Measurements from ENCODE around the gene FOXA1.
"Not testable (repeated sequence)": the region's sequence is repeated elsewhere in the genome, so short reads cannot be mapped to it uniquely, and the experiment has no call there.

The FOXA1 gene

DNA sequence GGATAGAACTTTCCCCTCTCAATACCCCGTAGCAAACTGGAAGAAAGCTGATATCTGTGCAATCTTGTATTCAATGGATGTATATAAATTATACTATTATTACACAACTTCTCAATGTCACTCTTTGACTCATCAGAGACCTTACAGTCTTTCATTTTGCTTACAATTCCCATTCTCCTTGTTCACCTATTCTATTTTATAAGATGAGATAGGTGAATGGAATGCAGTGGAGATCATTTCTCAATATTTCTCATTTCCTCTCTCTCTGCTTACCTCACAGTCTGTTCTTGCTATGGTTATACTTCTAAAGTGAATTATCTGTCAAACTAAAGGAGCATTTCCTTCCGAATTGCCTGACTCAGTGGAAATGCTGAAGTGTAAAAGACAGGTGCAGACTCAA, 14.9 kb downstream of the FOXA1 start:
- H3K27ac ChIP-seq (ENCODE audit: low read length): no peak overlapping the region
- no CpG with 5 or more reads among the region's 2 CpGs for WGBS (ENCODE audit: insufficient coverage, insufficient read length)
- H3K4me3 ChIP-seq (ENCODE audit: low read length): no peak overlapping the region
- H3K27me3 ChIP-seq (ENCODE audit: control insufficient read depth, insufficient read depth, low read length): peaks cover 36% of the 10 kb centered on the region
- DNase-seq (ENCODE audit: low read depth, low spot score): no peak
- H3K9me3 ChIP-seq (ENCODE audit: control insufficient read depth, insufficient read depth, low read length): no peaks in the 10 kb centered on the region
- no peaks in the 10 kb centered on the region; the same call in 1 of the 2 replicates for H3K4me1 ChIP-seq (ENCODE audit: control insufficient read depth, insufficient read depth, low read length)
- H3K36me3 ChIP-seq (ENCODE audit: control insufficient read depth, insufficient read depth, low read length): no peaks in the 10 kb centered on the region

DNA sequence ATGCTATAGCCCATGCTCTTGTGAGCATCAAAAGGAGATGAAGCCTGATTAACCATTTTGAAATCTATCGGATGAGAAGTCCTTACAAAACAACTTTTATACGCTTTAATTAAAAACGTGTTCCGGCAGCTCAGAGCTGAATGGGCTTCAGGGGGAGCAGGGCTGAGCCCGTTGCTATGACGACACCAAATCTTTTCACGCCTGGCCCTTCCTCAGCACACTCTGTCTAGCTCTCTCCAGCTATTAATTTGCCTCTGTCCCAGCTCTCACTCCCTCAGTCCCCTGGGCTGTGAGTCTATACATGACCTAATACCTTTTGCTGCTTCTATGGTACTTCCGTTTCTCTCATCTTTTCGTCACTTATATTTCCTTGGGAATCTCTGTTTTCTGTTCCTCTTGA, 15.8 kb downstream of the FOXA1 start:
- Histone ChIP-seq H3K36me3 (ENCODE audit: control insufficient read depth, insufficient read depth, low read length) (no peaks in the 10 kb centered on the region), H3K27ac (ENCODE audit: low read length) (no peak overlapping the region), H3K4me3 (ENCODE audit: low read length) (no peak overlapping the region), H3K4me1 (ENCODE audit: control insufficient read depth, insufficient read depth, low read length) (no peaks in the 10 kb centered on the region), H3K27me3 (ENCODE audit: control insufficient read depth, insufficient read depth, low read length) (peaks cover 27% of the 10 kb centered on the region), H3K9me3 (ENCODE audit: control insufficient read depth, insufficient read depth, low read length) (no peaks in the 10 kb centered on the region)
- WGBS (ENCODE audit: insufficient coverage, insufficient read length): no CpG with 5 or more reads among the region's 9 CpGs
- no peak for DNase-seq (ENCODE audit: low read depth, low spot score)

DNA sequence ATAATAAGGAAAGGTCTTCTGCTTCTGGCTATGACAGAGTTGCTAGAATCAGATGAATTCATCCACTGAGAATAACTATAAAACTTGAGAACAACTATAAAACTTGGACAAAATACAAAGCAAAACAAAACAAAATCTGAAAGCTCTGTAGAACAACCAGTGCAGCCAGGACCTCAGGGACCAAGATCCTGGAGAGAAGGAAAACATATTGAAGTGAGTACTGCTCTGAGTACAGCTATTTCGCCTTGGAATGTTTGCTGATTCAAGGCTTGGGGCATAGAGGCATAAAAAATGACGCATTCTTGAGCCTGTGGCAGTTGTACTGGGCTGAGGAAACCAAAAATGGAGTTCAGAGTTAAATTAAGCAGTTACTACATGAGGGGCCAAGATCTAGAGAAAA, 21.7 kb downstream of the FOXA1 start:
- DNase-seq (ENCODE audit: low read depth, low spot score): no peak
- 0 out of 2 replicates have a peak, but pooled peaks cover 1% of the 10 kb centered on the region for H3K27me3 ChIP-seq (ENCODE audit: control insufficient read depth, insufficient read depth, low read length)
- no peak overlapping the region for H3K27ac ChIP-seq (ENCODE audit: low read length)
- H3K36me3 ChIP-seq (ENCODE audit: control insufficient read depth, insufficient read depth, low read length): no peaks in the 10 kb centered on the region
- no peaks in the 10 kb centered on the region for H3K9me3 ChIP-seq (ENCODE audit: control insufficient read depth, insufficient read depth, low read length)
- WGBS (ENCODE audit: insufficient coverage, insufficient read length): no CpG with 5 or more reads among the region's 2 CpGs
- no peaks in the 10 kb centered on the region for H3K4me1 ChIP-seq (ENCODE audit: control insufficient read depth, insufficient read depth, low read length)
- H3K4me3 ChIP-seq (ENCODE audit: low read length): no peak overlapping the region

DNA sequence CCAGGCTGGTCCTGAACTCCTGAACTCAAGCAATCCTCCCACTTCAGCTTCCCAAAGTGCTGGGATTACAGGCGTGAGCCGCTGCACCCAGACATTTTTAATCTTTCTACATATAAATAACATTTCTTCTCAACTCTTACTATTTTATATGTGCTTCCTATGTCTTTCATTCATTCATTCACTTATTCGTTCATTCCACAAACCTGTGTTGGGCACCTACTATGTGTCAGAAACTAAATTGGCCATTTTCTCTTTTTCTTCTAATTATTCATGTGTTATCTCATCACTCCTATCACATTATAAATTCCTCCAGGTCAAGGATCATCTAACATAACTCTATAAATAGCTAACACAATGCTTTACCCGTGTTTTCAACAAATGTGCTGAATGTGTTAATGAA, 23.7 kb downstream of the FOXA1 start:
- Histone ChIP-seq H3K27ac (ENCODE audit: low read length) (no peak overlapping the region), H3K27me3 (ENCODE audit: control insufficient read depth, insufficient read depth, low read length) (0 out of 2 replicates have a peak, but pooled peaks cover 1% of the 10 kb centered on the region), H3K4me1 (ENCODE audit: control insufficient read depth, insufficient read depth, low read length) (no peaks in the 10 kb centered on the region), H3K9me3 (ENCODE audit: control insufficient read depth, insufficient read depth, low read length) (no peaks in the 10 kb centered on the region), H3K4me3 (ENCODE audit: low read length) (no peak overlapping the region), H3K36me3 (ENCODE audit: control insufficient read depth, insufficient read depth, low read length) (no peaks in the 10 kb centered on the region)
- WGBS (ENCODE audit: insufficient coverage, insufficient read length): 100% methylated on average over 1 of the region's 4 CpGs
- no peak for DNase-seq (ENCODE audit: low read depth, low spot score)

DNA sequence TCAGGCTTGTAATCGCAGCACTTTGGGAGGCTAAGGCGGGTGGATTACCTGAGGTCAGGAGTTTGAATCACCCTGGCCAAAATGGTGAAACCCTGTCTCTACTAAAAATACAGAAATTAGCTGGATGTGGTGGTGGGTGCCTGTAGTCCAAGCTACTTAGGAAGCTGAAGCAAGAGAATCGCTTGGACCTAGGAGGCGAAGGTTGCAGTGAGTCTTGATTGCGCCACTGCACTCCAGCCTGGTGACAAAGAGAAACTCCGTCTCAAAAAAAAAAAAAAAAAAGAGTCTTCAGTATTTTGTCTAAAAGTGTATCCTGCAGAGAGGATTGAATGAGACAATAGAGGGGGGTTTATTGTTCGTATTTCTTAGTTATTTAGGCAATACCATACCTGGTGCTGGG, 25.3 kb downstream of the FOXA1 start:
- Histone ChIP-seq H3K4me3 (ENCODE audit: low read length) (no peak overlapping the region), H3K27ac (ENCODE audit: low read length) (no peak overlapping the region), H3K9me3 (ENCODE audit: control insufficient read depth, insufficient read depth, low read length) (no peaks in the 10 kb centered on the region), H3K36me3 (ENCODE audit: control insufficient read depth, insufficient read depth, low read length) (no peaks in the 10 kb centered on the region), H3K27me3 (ENCODE audit: control insufficient read depth, insufficient read depth, low read length) (no peaks in the 10 kb centered on the region), H3K4me1 (ENCODE audit: control insufficient read depth, insufficient read depth, low read length) (no peaks in the 10 kb centered on the region)
- DNase-seq (ENCODE audit: low read depth, low spot score): no peak
- WGBS (ENCODE audit: insufficient coverage, insufficient read length): no CpG with 5 or more reads among the region's 7 CpGs

DNA sequence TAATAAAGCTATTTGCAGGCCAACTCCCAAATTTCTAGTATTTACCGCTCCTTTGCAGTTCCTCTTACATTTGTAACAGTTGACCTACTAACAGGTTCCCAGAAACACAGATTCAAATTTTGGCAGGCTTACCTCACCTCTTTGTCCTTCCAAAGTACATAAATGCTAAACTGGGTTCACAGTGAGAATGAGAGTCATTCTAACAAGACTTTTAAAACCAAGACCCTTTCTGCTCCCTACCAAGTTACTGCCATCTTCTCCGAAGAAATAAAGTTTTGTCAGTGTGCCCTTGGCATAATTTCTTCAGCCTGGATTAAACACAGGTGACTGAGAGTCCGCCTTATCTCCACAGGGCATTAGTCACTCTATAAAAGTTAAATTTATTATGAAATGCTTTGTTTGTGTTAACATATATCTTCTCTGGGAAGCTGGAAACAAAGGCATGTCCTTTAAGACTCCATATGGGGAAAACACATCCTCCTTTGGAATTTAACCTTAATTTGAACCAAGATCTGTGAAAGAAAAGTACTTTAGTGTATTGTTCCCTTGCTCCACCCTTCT, 28.2 kb downstream of the FOXA1 start:
- Histone ChIP-seq H3K4me3 (ENCODE audit: low read length) (no peak overlapping the region), H3K27me3 (ENCODE audit: control insufficient read depth, insufficient read depth, low read length) (no peaks in the 10 kb centered on the region), H3K9me3 (ENCODE audit: control insufficient read depth, insufficient read depth, low read length) (no peaks in the 10 kb centered on the region), H3K4me1 (ENCODE audit: control insufficient read depth, insufficient read depth, low read length) (no peaks in the 10 kb centered on the region), H3K36me3 (ENCODE audit: control insufficient read depth, insufficient read depth, low read length) (no peaks in the 10 kb centered on the region), H3K27ac (ENCODE audit: low read length) (no peak overlapping the region)
- WGBS (ENCODE audit: insufficient coverage, insufficient read length): no CpG with 5 or more reads among the region's 3 CpGs
- no peak for DNase-seq (ENCODE audit: low read depth, low spot score)

DNA sequence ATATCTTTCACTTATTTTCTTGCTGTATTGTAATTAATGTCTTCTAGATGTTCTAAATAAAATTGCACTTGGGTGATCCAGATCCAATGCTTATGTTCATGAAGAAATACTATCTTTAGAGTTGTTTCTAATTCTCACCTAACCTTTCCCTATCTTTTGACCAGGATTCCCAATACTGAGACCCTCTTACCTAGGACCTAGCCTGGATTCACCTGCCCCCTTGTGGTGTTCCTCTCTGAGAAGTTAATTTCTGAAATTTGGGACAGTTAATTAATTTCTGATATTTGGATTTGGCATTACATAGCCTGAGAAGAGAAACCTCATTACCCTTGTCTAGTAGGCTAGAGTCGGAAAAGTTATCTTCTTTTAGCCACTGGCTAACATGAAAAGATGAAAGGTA, 29.5 kb downstream of the FOXA1 start:
- Histone ChIP-seq H3K36me3 (ENCODE audit: control insufficient read depth, insufficient read depth, low read length) (no peaks in the 10 kb centered on the region), H3K27me3 (ENCODE audit: control insufficient read depth, insufficient read depth, low read length) (no peaks in the 10 kb centered on the region), H3K9me3 (ENCODE audit: control insufficient read depth, insufficient read depth, low read length) (no peaks in the 10 kb centered on the region), H3K4me3 (ENCODE audit: low read length) (no peak overlapping the region), H3K27ac (ENCODE audit: low read length) (no peak overlapping the region), H3K4me1 (ENCODE audit: control insufficient read depth, insufficient read depth, low read length) (no peaks in the 10 kb centered on the region)
- no peak for DNase-seq (ENCODE audit: low read depth, low spot score)
- WGBS (ENCODE audit: insufficient coverage, insufficient read length): no CpG with 5 or more reads among the region's 1 CpG

DNA sequence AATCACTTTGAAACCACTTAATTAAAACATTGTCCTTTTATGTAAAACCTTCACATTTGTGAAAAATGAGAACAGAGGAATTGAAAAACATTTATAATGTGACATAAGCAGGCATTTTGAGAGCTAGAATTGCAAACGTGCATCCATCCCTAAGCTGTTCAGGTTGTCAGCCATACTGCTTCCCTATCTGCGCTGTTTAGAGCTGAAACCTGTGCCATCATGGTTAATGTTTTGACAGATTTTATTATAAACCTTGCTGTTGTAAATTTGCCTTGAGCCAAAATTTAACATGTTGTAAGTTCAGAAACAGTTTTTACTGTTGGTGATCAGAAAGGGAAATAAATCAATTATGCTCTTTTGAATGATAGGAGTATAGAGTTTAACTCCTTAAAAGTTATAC, 31.9 kb downstream of the FOXA1 start:
- Histone ChIP-seq H3K27ac (ENCODE audit: low read length) (no peak overlapping the region), H3K27me3 (ENCODE audit: control insufficient read depth, insufficient read depth, low read length) (no peaks in the 10 kb centered on the region), H3K4me3 (ENCODE audit: low read length) (no peak overlapping the region), H3K4me1 (ENCODE audit: control insufficient read depth, insufficient read depth, low read length) (no peaks in the 10 kb centered on the region), H3K36me3 (ENCODE audit: control insufficient read depth, insufficient read depth, low read length) (no peaks in the 10 kb centered on the region), H3K9me3 (ENCODE audit: control insufficient read depth, insufficient read depth, low read length) (no peaks in the 10 kb centered on the region)
- no CpG with 5 or more reads among the region's 2 CpGs for WGBS (ENCODE audit: insufficient coverage, insufficient read length)
- DNase-seq (ENCODE audit: low read depth, low spot score): no peak

DNA sequence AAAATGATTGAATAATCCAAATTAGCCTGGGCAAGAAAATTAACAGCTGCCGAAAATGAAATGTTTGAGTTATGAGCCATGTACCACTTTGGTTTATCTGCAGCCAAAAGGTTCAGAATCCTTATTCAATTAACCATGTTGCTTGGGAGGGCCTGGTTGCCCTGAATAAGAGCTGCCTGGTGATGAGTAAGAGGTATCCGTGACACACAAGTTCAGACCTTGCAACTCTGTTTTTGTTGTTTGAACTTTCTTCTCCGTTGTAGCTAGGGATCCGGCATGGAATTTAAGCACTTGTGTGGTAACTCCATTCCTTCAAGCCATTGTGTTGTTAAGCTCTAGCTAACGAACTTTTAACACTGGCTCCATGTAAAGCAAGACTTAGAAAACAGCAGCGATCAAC, 35.7 kb downstream of the FOXA1 start:
- no peaks in the 10 kb centered on the region for H3K4me1 ChIP-seq (ENCODE audit: control insufficient read depth, insufficient read depth, low read length)

DNA sequence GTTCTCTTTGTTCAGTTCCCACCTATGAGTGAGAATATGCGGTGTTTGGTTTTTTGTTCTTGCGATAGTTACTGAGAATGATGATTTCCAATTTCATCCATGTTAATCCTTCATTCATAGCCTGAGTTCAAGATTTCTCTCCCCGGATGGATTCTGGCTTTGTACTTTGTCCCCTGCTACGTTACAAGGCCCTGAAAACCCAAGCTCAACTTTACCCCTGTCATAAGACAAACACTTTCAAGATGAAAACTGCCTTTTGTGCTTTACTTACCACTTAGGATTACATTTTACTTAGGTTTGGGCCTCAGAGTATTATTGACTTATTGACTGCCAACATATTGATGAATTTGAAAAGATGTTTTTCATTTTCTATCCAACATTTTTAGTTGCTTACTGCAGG, 36.3 kb downstream of the FOXA1 start:
- Histone ChIP-seq H3K4me1 (ENCODE audit: control insufficient read depth, insufficient read depth, low read length) (no peaks in the 10 kb centered on the region), H3K27ac (ENCODE audit: low read length) (no peak overlapping the region), H3K27me3 (ENCODE audit: control insufficient read depth, insufficient read depth, low read length) (no peaks in the 10 kb centered on the region), H3K36me3 (ENCODE audit: control insufficient read depth, insufficient read depth, low read length) (no peaks in the 10 kb centered on the region), H3K4me3 (ENCODE audit: low read length) (no peak overlapping the region), H3K9me3 (ENCODE audit: control insufficient read depth, insufficient read depth, low read length) (no peaks in the 10 kb centered on the region)
- no CpG with 5 or more reads among the region's 4 CpGs for WGBS (ENCODE audit: insufficient coverage, insufficient read length)
- DNase-seq (ENCODE audit: low read depth, low spot score): no peak

More for the DNA sequence above, 35.7 kb downstream of the FOXA1 start:
- no peaks in the 10 kb centered on the region for H3K27me3 ChIP-seq (ENCODE audit: control insufficient read depth, insufficient read depth, low read length)
- no peaks in the 10 kb centered on the region for H3K36me3 ChIP-seq (ENCODE audit: control insufficient read depth, insufficient read depth, low read length)
- H3K4me3 ChIP-seq (ENCODE audit: low read length): no peak overlapping the region
- no CpG with 5 or more reads among the region's 6 CpGs for WGBS (ENCODE audit: insufficient coverage, insufficient read length)
- no peaks in the 10 kb centered on the region for H3K9me3 ChIP-seq (ENCODE audit: control insufficient read depth, insufficient read depth, low read length)
- DNase-seq (ENCODE audit: low read depth, low spot score): no peak
- no peak overlapping the region for H3K27ac ChIP-seq (ENCODE audit: low read length)

DNA sequence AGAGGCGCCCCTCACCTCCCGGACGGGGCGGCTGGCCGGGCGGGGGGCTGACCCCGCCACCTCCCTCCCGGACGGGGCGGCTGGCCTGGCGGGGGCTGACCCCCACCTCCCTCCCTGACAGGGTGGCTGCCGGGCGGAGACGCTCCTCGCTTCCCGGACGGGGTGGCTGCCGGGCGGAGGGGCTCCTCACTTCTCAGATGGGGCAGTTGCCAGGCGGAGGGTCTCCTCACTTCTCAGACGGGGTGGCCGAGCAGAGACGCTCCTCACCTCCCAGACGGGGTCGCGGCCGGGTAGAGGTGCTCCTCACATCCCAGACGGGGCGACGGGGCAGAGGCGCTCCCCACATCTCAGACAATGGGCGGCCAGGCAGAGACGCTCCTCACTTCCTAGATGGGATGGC, 39.5 kb downstream of the FOXA1 start:
- not testable (repeated sequence) for DNase-seq (ENCODE audit: low read depth, low spot score); H3K36me3 ChIP-seq (ENCODE audit: control insufficient read depth, insufficient read depth, low read length); H3K27ac ChIP-seq (ENCODE audit: low read length); H3K4me1 ChIP-seq (ENCODE audit: control insufficient read depth, insufficient read depth, low read length); H3K27me3 ChIP-seq (ENCODE audit: control insufficient read depth, insufficient read depth, low read length); H3K4me3 ChIP-seq (ENCODE audit: low read length); H3K9me3 ChIP-seq (ENCODE audit: control insufficient read depth, insufficient read depth, low read length)
- no CpG with 5 or more reads among the region's 33 CpGs for WGBS (ENCODE audit: insufficient coverage, insufficient read length)
